ENCODE results near the gene ITLN2.
"Not testable (repeated sequence)": the region's sequence is repeated elsewhere in the genome, so short reads cannot be mapped to it uniquely, and the experiment has no call there.

ITLN2 gene

DNA sequence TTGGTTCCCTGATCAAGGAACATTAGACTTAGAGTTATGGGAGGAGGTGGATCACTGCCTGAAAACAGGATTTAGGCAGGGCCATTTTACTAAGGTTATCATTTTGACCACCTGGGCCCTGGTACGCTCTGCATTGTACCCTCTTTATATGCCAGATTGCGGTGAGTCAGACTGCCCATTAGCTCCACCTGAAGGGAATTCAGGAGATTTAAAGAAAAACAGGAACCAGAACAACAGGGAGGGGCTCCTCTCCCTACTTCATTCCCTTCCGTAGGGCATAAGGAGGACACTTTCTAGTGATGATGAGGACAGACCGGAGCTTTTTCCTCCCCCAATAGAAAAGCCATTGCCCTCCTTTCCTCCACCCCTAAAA, 49.0 kb downstream of the ITLN2 start:
- DNase-seq (ENCODE audit: low spot score) = no peak

GRCh38 chr1:160904783-160905616, 49.6 kb downstream of the ITLN2 start:
- DNase-seq (ENCODE audit: low spot score) = no peak

- DNase-seq (ENCODE audit: low spot score) = not testable (repeated sequence)
These were observed 52.4 kb downstream of the ITLN2 start for GRCh38 chr1:160902251-160902650.

DNA sequence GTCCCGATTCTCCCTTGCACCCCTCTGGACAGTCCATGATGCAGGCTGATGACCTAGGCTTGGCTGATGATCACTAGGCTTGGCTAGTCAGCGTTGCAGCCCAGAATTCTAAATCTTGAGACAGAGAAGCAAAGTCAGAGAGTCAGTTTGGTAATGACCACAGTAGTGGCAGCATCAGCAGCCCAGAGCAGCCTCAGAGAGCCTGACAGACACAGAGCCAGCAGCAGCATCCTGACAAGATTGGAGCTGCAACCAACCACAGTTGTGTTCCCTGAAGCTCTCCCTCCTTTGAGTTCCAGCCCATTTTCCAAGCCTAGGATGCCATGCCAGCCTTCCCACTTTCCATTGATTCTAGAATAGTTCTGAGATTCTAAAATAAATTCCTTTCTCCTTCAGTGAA, 52.8 kb downstream of the ITLN2 start:
- no peak for DNase-seq (ENCODE audit: low spot score)

- not testable (repeated sequence) for DNase-seq (ENCODE audit: low spot score)
These were observed 53.9 kb downstream of the ITLN2 start for GRCh38 chr1:160900683-160901082.
